Neural progenitor cell (in vitro differentiated cells): Measurements from ENCODE around the gene TBC1D24. TPM values are rescaled to one million over a fixed set of nuclear protein-coding genes. Genes with fewer than 3 reads are reported as not detected.
"Not testable (repeated sequence)": the region's sequence is repeated elsewhere in the genome, so short reads cannot be mapped to it uniquely, and the experiment has no call there.

Experiments used
- DNase-seq: peaks from one replicate; pipeline ENCODE4 v3.0.0-alpha.2; 2016; ENCODE audit warnings: low spot score
- H2AFZ ChIP-seq: fragments of 200-600 bp; sonication (generic); replicated peaks from 2 replicates; pipeline ENCODE4 v1.6.1; 2016; ENCODE audit warnings: antibody characterized with exemption
- H3F3A ChIP-seq: fragments of 200-600 bp; sonication (generic); 2 replicates; pipeline ENCODE4 v1.6.1; 2016; ENCODE audit warnings: antibody characterized with exemption, low read depth
- H3K27ac ChIP-seq: fragments of 200-600 bp; sonication (generic); 2 replicates; pipeline ENCODE4 v1.5.1; 2016; ENCODE audit warnings: mild to moderate bottlenecking
- H3K27me3 ChIP-seq: fragments of 200-600 bp; sonication (generic); 2 replicates; pipeline ENCODE4 v1.6.1; 2016; ENCODE audit warnings: mild to moderate bottlenecking, moderate library complexity
- H3K36me3 ChIP-seq: fragments of 200-600 bp; sonication (generic); 2 replicates; pipeline ENCODE4 v1.5.1; 2016
- H3K4me1 ChIP-seq: fragments of 200-600 bp; sonication (generic); 2 replicates; pipeline ENCODE4 v1.6.1; 2016; ENCODE audit warnings: mixed run types
- H3K4me2 ChIP-seq: fragments of 200-600 bp; sonication (generic); 2 replicates; pipeline ENCODE4 v1.6.1; 2016
- H3K4me3 ChIP-seq: fragments of 200-600 bp; sonication (generic); 2 replicates; pipeline ENCODE4 v1.5.1; 2016
- H3K79me2 ChIP-seq: fragments of 200-600 bp; sonication (generic); 2 replicates; pipeline ENCODE4 v1.6.1; 2016; ENCODE audit warnings: low read depth
- H3K9ac ChIP-seq: fragments of 200-600 bp; sonication (generic); 2 replicates; pipeline ENCODE4 v1.6.1; 2016
- H3K9me3 ChIP-seq: fragments of 200-600 bp; sonication (generic); 2 replicates; pipeline ENCODE4 v1.5.1; 2016; ENCODE audit warnings: low read depth
- H4K20me1 ChIP-seq: fragments of 200-600 bp; sonication (generic); 2 replicates; pipeline ENCODE4 v1.6.1; 2016; ENCODE audit warnings: low read depth
- H3K27ac Mint-ChIP-seq: 3 replicates; pipeline ENCODE4 v1.8.0; 2021; ENCODE audit warnings: mixed read lengths
- H3K27me3 Mint-ChIP-seq: 2 replicates; pipeline ENCODE4 v1.8.0; 2022; ENCODE audit warnings: low read depth, mild to moderate bottlenecking, inconsistent platforms, moderate library complexity, mixed read lengths; ENCODE audit not compliant: insufficient read depth
- H3K36me3 Mint-ChIP-seq: 3 replicates; pipeline ENCODE4 v1.8.0; 2021; ENCODE audit warnings: mixed read lengths
- H3K4me1 Mint-ChIP-seq: 3 replicates; pipeline ENCODE4 v1.8.0; 2021; ENCODE audit warnings: mixed read lengths
- H3K4me3 Mint-ChIP-seq: 3 replicates; pipeline ENCODE4 v1.8.0; 2021; ENCODE audit warnings: mild to moderate bottlenecking, moderate library complexity, mixed read lengths
- H3K9me3 Mint-ChIP-seq: 3 replicates; pipeline ENCODE4 v1.8.0; 2020; ENCODE audit warnings: mixed read lengths
- CTCF ChIP-seq: fragments of 200-600 bp; sonication (generic); IDR thresholded peaks from 2 replicates; pipeline ENCODE4 v1.5.1; 2017; ENCODE audit warnings: antibody characterized with exemption, mild to moderate bottlenecking
- EZH2 ChIP-seq: fragments of 200-600 bp; sonication (generic); IDR thresholded peaks from 2 replicates; pipeline ENCODE4 v1.6.1; 2017; ENCODE audit warnings: antibody characterized with exemption, mild to moderate bottlenecking, moderate library complexity
- EZH2phosphoT487 ChIP-seq: fragments of 200-600 bp; sonication (generic); IDR thresholded peaks from 2 replicates; pipeline ENCODE4 v1.6.1; 2017; ENCODE audit warnings: antibody characterized with exemption
- total RNA-seq: library from RNA; depleted of rRNA; stranded (reverse); fragments of >200 nt; gene quantifications from 2 replicates; pipeline ENCODE4 v1.2.3, GENCODE V29; 2015; ENCODE audit warnings: low replicate concordance

The TBC1D24 gene
- total RNA-seq, 1 donor from 2014 or later, result 8.2 TPM

- Histone ChIP-seq H3K9ac (no peak overlapping the region), H3K4me1 (peaks cover 13% of the 10 kb centered on the region), H3K27ac (no peak overlapping the region), H3K4me2 (no peak overlapping the region), H3K79me2 (peaks cover 42% of the 10 kb centered on the region), H2AFZ (no peak overlapping the region), H3K36me3 (peaks cover 5% of the 10 kb centered on the region), H4K20me1 (peaks cover 35% of the 10 kb centered on the region), H3F3A (peaks cover 9% of the 10 kb centered on the region), H3K4me3 (no peak overlapping the region), H3K9me3 (no peaks in the 10 kb centered on the region), H3K27me3 (peaks cover 4% of the 10 kb centered on the region)
- no peak for DNase-seq
- Mint-ChIP-seq H3K36me3 (peaks cover 21% of the 10 kb centered on the region), H3K27ac (no peak overlapping the region), H3K4me3 (no peak overlapping the region), H3K9me3 (no peaks in the 10 kb centered on the region), H3K4me1 (peaks cover 19% of the 10 kb centered on the region), H3K27me3 (peaks cover 5% of the 10 kb centered on the region)
- no peak for TF ChIP-seq EZH2
- TF ChIP-seq EZH2phosphoT487, result no peak
- no peak for TF ChIP-seq CTCF
Measured at GRCh38 chr16:2432801-2433505, 42.0 kb upstream of the TBC1D24 start.

GRCh38 chr16:2435236-2435635 lies 39.7 kb upstream of the TBC1D24 start:
- not testable (repeated sequence) for H3K36me3 ChIP-seq

GRCh38 chr16:2436110-2436509 lies 38.8 kb upstream of the TBC1D24 start:
- Histone ChIP-seq H3F3A (peaks cover under 1% of the 10 kb centered on the region), H3K4me1 (no peaks in the 10 kb centered on the region), H4K20me1 (peaks cover 22% of the 10 kb centered on the region), H3K4me2 (no peak overlapping the region), H3K9ac (no peak overlapping the region), H3K36me3 (peaks cover 5% of the 10 kb centered on the region), H3K27me3 (no peaks in the 10 kb centered on the region), H3K79me2 (peaks cover 24% of the 10 kb centered on the region), H3K9me3 (no peaks in the 10 kb centered on the region), H3K4me3 (no peak overlapping the region), H2AFZ (no peak overlapping the region), H3K27ac (no peak overlapping the region)
- Mint-ChIP-seq H3K36me3 (peaks cover 30% of the 10 kb centered on the region), H3K4me3 (no peak overlapping the region), H3K27me3 (peaks cover 3% of the 10 kb centered on the region), H3K9me3 (no peaks in the 10 kb centered on the region), H3K4me1 (peaks cover under 1% of the 10 kb centered on the region), H3K27ac (no peak overlapping the region)
- no peak for DNase-seq
- no peak for TF ChIP-seq EZH2
- TF ChIP-seq CTCF, result no peak
- no peak for TF ChIP-seq EZH2phosphoT487

More at GRCh38 chr16:2435236-2435635, 39.7 kb upstream of the TBC1D24 start:
- H3K27ac ChIP-seq, H3K9me3 ChIP-seq, H3K9ac ChIP-seq, H3K4me2 ChIP-seq, H3K27ac Mint-ChIP-seq, H3K27me3 ChIP-seq, H3K27me3 Mint-ChIP-seq, H3K4me1 ChIP-seq, H3F3A ChIP-seq, H3K4me3 ChIP-seq, DNase-seq, H3K9me3 Mint-ChIP-seq, H3K4me3 Mint-ChIP-seq, H2AFZ ChIP-seq, H3K4me1 Mint-ChIP-seq: not testable (repeated sequence)
- H4K20me1 ChIP-seq, result peaks cover 30% of the 10 kb centered on the region
- peaks cover 30% of the 10 kb centered on the region for H3K36me3 Mint-ChIP-seq
- peaks cover 33% of the 10 kb centered on the region for H3K79me2 ChIP-seq

GRCh38 chr16:2437032-2437790 lies 37.7 kb upstream of the TBC1D24 start:
- H3K4me2 ChIP-seq, result no peak overlapping the region
- H3K9me3 Mint-ChIP-seq, result no peaks in the 10 kb centered on the region
- no peak overlapping the region for H3K27ac ChIP-seq
- H3K36me3 Mint-ChIP-seq, result peaks cover 30% of the 10 kb centered on the region
- peaks cover 3% of the 10 kb centered on the region for H3K27me3 Mint-ChIP-seq
- no peaks in the 10 kb centered on the region for H3K4me1 Mint-ChIP-seq
- H3K27me3 ChIP-seq, result no peaks in the 10 kb centered on the region
- no peak for DNase-seq
- no peak overlapping the region for H2AFZ ChIP-seq
- peaks cover 5% of the 10 kb centered on the region for H3K36me3 ChIP-seq
- H3K4me1 ChIP-seq, result no peaks in the 10 kb centered on the region
- no peak overlapping the region for H3K27ac Mint-ChIP-seq
- peaks cover 11% of the 10 kb centered on the region for H4K20me1 ChIP-seq
- no peak overlapping the region for H3K9ac ChIP-seq
- peaks cover 5% of the 10 kb centered on the region for H3F3A ChIP-seq
- no peak overlapping the region for H3K4me3 Mint-ChIP-seq
- no peaks in the 10 kb centered on the region for H3K9me3 ChIP-seq
- TF ChIP-seq EZH2 (no peak), CTCF (no peak), EZH2phosphoT487 (no peak)
- H3K79me2 ChIP-seq, result peaks cover 13% of the 10 kb centered on the region
- no peak overlapping the region for H3K4me3 ChIP-seq
